Panc1 (cell line): ENCODE data around the gene KRT84. TPM values are rescaled to one million over a fixed set of nuclear protein-coding genes. Genes with fewer than 3 reads are reported as not detected.

ENCODE experiments used
- ATAC-seq: fragments of 200-7000 bp; cut with Tn5 transposase; 2 replicates; pipeline ENCODE4 v1.9.1; 2020; ENCODE audit warnings: mild to moderate bottlenecking, moderate library complexity
- BruUV-seq: library from RNA; stranded (reverse); fragments of 400-500 nt; replicated peaks from 2 replicates; lab custom pipeline; 2021; lab: Mats Ljungman, UMichigan
- CTCF ChIA-PET: fragments of 300-600 bp; sonication (Branson Sonifier 250); formaldehyde crosslinking; loops from one replicate; lab custom pipeline; 2022; ENCODE audit warnings: antibody characterized with exemption; lab: Charles Lee
- POLR2A ChIA-PET: fragments of 300-600 bp; sonication (Branson Sonifier 250); formaldehyde crosslinking; loops from one replicate; lab custom pipeline; 2022; ENCODE audit warnings: antibody characterized with exemption; lab: Charles Lee
- DNase-seq: peaks from one replicate; pipeline ENCODE4 v3.0.0-alpha.2; 2010; ENCODE audit warnings: low read depth, low spot score
- H3K27ac ChIP-seq: 2 replicates; pipeline ENCODE4 v1.5.1; 2011; ENCODE audit warnings: mild to moderate bottlenecking, low read length, inconsistent platforms
- H3K27me3 ChIP-seq: fragments of 200-500 bp; sonication (Bioruptor generic); 2 replicates; pipeline ENCODE4 v1.6.0; 2014; ENCODE audit warnings: low read length, inconsistent platforms; ENCODE audit not compliant: control insufficient read depth, insufficient read depth
- H3K36me3 ChIP-seq: fragments of 200-500 bp; sonication (Bioruptor generic); 2 replicates; pipeline ENCODE4 v1.5.1; 2014; ENCODE audit warnings: inconsistent platforms, mild to moderate bottlenecking, low read length, moderate library complexity; ENCODE audit not compliant: control insufficient read depth, insufficient read depth
- H3K4me1 ChIP-seq: 2 replicates; pipeline ENCODE4 v1.5.1; 2011; ENCODE audit warnings: inconsistent platforms, mild to moderate bottlenecking, low read length, moderate library complexity; ENCODE audit not compliant: control insufficient read depth, insufficient read depth
- H3K4me3 ChIP-seq, 2 experiments: 2 replicates each; pipeline ENCODE4 v1.5.1; 2011 to 2012; ENCODE audit warnings: low read depth in 2 of 2, low read length in 2 of 2, mild to moderate bottlenecking in 2 of 2, inconsistent platforms in 1 of 2, moderate library complexity in 1 of 2
- H3K9me3 ChIP-seq: fragments of 200-500 bp; sonication (Bioruptor generic); 2 replicates; pipeline ENCODE4 v1.5.1; 2014; ENCODE audit warnings: low read depth, mild to moderate bottlenecking, inconsistent platforms, low read length, moderate library complexity; ENCODE audit not compliant: control insufficient read depth, insufficient read depth
- POLR2AphosphoS5 ChIP-seq: IDR thresholded peaks from 2 replicates; pipeline ENCODE4 v1.6.1; 2012; ENCODE audit warnings: mild to moderate bottlenecking, low read depth, low read length, moderate library complexity
- SIN3A ChIP-seq: IDR thresholded peaks from 2 replicates; pipeline ENCODE4 v1.6.1; 2012; ENCODE audit warnings: low read depth, mild to moderate bottlenecking, low read length, moderate library complexity, borderline replicate concordance; ENCODE audit not compliant: insufficient read depth
- TCF7L2 ChIP-seq: IDR thresholded peaks from 2 replicates; pipeline ENCODE4 v1.6.1; 2011; ENCODE audit warnings: mild to moderate bottlenecking, low read depth, low read length, inconsistent platforms
- in situ Hi-C: cut with HindIII; loops from 2 replicates; pipeline ENCODE4 v1.10.0; 2016; ENCODE audit warnings: low sequenced_read_pairs, low pct_unique_long_range_greater_than_20kb
- intact Hi-C: fragments of 100-400 bp; cut with micrococcal nuclease; formaldehyde crosslinking; loops from one replicate; pipeline ENCODE4 v1.10.0; 2022; ENCODE audit not compliant: unreplicated experiment
- total RNA-seq: library from RNA; stranded (reverse); gene quantifications from one replicate; pipeline ENCODE4 v1.2.1, GENCODE V29; 2021; ENCODE audit not compliant: unreplicated experiment
- TF ChIP-seq, protein P1 (sequence below), 2 experiments: IDR thresholded peaks; 2 replicates each; pipeline ENCODE4 v1.6.1; 2011 to 2012; ENCODE audit warnings: low read depth in 2 of 2, control low read depth in 1 of 2, low read length in 1 of 2, mild to moderate bottlenecking in 1 of 2, moderate library complexity in 1 of 2; ENCODE audit not compliant: insufficient read depth in 1 of 2
- TF ChIP-seq, protein P2 (sequence below): fragments of 450-650 bp; IDR thresholded peaks from 2 replicates; pipeline ENCODE4 v1.5.1; 2017; ENCODE audit warnings: mild to moderate bottlenecking

KRT84 gene
- total RNA-seq, 1 experiment from 2014 or later: not detected

DNA sequence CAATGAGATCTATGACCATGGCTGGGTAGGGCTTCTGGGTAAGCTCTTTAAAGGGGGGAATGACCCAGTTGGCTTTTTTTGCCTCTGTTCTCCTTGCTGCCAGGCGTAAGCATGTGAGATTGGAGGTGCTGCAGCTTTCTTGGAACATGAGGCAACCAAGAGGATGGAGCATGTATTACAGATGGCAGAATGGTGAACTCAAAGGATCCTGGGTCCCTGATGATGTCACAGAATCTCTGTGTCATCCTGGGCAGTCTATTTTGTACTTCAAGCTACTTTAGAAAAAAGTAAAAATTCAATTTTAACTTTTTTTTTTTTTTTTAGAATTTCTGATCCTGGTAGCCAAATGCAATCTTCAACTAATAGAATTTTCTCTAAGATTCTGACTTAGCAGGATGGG is 12.7 kb upstream of the KRT84 start:
- Histone ChIP-seq H3K4me1 (no peaks in the 10 kb centered on the region), H3K4me3 (no peak overlapping the region), H3K27me3 (0 out of 2 replicates have a peak, but pooled peaks cover 3% of the 10 kb centered on the region), H3K9me3 (no peaks in the 10 kb centered on the region), H3K27ac (no peak overlapping the region), H3K36me3 (no peaks in the 10 kb centered on the region)
- in situ Hi-C loops (no loop called here), intact Hi-C loops (no loop called here)
- POLR2A ChIA-PET: interaction anchor here (0.6 kb wide), 1 partner anchor 247 kb away, joined by 8 read pairs; no protein-coding TSS in a partner anchor
- TF ChIP-seq TCF7L2 (no peak), POLR2AphosphoS5 (no peak), SIN3A (no peak)
- TF ChIP-seq, protein P1, sequence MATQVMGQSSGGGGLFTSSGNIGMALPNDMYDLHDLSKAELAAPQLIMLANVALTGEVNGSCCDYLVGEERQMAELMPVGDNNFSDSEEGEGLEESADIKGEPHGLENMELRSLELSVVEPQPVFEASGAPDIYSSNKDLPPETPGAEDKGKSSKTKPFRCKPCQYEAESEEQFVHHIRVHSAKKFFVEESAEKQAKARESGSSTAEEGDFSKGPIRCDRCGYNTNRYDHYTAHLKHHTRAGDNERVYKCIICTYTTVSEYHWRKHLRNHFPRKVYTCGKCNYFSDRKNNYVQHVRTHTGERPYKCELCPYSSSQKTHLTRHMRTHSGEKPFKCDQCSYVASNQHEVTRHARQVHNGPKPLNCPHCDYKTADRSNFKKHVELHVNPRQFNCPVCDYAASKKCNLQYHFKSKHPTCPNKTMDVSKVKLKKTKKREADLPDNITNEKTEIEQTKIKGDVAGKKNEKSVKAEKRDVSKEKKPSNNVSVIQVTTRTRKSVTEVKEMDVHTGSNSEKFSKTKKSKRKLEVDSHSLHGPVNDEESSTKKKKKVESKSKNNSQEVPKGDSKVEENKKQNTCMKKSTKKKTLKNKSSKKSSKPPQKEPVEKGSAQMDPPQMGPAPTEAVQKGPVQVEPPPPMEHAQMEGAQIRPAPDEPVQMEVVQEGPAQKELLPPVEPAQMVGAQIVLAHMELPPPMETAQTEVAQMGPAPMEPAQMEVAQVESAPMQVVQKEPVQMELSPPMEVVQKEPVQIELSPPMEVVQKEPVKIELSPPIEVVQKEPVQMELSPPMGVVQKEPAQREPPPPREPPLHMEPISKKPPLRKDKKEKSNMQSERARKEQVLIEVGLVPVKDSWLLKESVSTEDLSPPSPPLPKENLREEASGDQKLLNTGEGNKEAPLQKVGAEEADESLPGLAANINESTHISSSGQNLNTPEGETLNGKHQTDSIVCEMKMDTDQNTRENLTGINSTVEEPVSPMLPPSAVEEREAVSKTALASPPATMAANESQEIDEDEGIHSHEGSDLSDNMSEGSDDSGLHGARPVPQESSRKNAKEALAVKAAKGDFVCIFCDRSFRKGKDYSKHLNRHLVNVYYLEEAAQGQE (IDR thresholded peaks at IDR 0.05; ENCODE audit: insufficient read depth in 1 of 2, low read depth in 2 of 2, low read length in 1 of 2): no peak
- TF ChIP-seq, protein P2, sequence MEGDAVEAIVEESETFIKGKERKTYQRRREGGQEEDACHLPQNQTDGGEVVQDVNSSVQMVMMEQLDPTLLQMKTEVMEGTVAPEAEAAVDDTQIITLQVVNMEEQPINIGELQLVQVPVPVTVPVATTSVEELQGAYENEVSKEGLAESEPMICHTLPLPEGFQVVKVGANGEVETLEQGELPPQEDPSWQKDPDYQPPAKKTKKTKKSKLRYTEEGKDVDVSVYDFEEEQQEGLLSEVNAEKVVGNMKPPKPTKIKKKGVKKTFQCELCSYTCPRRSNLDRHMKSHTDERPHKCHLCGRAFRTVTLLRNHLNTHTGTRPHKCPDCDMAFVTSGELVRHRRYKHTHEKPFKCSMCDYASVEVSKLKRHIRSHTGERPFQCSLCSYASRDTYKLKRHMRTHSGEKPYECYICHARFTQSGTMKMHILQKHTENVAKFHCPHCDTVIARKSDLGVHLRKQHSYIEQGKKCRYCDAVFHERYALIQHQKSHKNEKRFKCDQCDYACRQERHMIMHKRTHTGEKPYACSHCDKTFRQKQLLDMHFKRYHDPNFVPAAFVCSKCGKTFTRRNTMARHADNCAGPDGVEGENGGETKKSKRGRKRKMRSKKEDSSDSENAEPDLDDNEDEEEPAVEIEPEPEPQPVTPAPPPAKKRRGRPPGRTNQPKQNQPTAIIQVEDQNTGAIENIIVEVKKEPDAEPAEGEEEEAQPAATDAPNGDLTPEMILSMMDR: no peak
- CTCF ChIA-PET: no interaction called here
- ATAC-seq (no peak), DNase-seq (no peak)
- no TSS peak for BruUV-seq

DNA sequence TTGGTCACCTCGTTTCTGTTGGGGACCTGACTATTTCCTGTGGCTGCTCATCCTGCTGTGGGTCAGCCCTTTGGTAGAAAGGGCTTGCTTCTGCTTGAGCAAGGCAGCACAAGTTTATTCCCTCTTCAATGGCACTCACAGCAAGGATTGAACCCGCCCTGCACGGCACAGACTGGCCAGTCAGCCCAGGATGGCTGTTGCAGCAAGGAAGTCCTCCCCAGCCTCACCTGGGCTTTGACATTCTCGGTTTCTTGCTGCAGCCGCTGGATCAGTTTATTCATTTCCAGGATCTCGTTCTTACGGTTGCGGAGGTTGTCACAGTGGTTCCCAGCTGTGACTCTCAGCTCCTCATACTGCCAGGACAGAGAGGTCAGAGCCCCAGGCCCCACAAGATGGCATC is 11.2 kb upstream of the KRT84 start:
- CTCF ChIA-PET: interaction anchor here (0.6 kb wide), 1 partner anchor 183 kb away, joined by 4 read pairs; no protein-coding TSS in a partner anchor
- Histone ChIP-seq H3K4me1 (no peaks in the 10 kb centered on the region), H3K9me3 (no peaks in the 10 kb centered on the region), H3K27ac (no peak overlapping the region), H3K36me3 (no peaks in the 10 kb centered on the region), H3K4me3 (no peak overlapping the region), H3K27me3 (0 out of 2 replicates have a peak, but pooled peaks cover 3% of the 10 kb centered on the region)
- no peak for TF ChIP-seq TCF7L2
- TF ChIP-seq, protein P2: no peak
- TF ChIP-seq SIN3A: no peak
- TF ChIP-seq, protein P1 (IDR thresholded peaks at IDR 0.05; ENCODE audit: insufficient read depth in 1 of 2, low read depth in 2 of 2, low read length in 1 of 2): no peak
- intact Hi-C loops: no loop called here
- BruUV-seq: no TSS peak
- POLR2A ChIA-PET: no interaction called here
- in situ Hi-C loops: no loop called here
- DNase-seq: no peak
- ATAC-seq: no peak
